ENCODE results near the gene BUD23.
"Not testable (repeated sequence)": the region's sequence is repeated elsewhere in the genome, so short reads cannot be mapped to it uniquely, and the experiment has no call there.

BUD23 gene

GRCh38 chr7:73683056-73683787 is at the start of gene BUD23, which contains the start of gene DNAJC30:
Gene BUD23, plus strand, starts transcription at chr7:73683597. Its CDS starts 29 bp downstream, at chr7:73683626.
Gene DNAJC30, minus strand, starts transcription at chr7:73683453. Its CDS starts 30 bp downstream, at chr7:73683423.
- DNase-seq = peak; percentile 89

GRCh38 chr7:73633844-73634243 is 49.6 kb upstream of the BUD23 start:
- no peak for DNase-seq

- no peak for DNase-seq
Measured at GRCh38 chr7:73635428-73636200, 47.8 kb upstream of the BUD23 start.

GRCh38 chr7:73638911-73639310 is 44.5 kb upstream of the BUD23 start:
- no peak for DNase-seq

- DNase-seq = no peak
Measured at GRCh38 chr7:73642834-73643233, 40.6 kb upstream of the BUD23 start.

GRCh38 chr7:73644688-73645286 is 38.6 kb upstream of the BUD23 start:
- DNase-seq = no peak

- no peak for DNase-seq
Measured at GRCh38 chr7:73645643-73646174, 37.7 kb upstream of the BUD23 start.

GRCh38 chr7:73646785-73647724 is 36.3 kb upstream of the BUD23 start:
- DNase-seq = no peak

- DNase-seq = no peak
Measured at GRCh38 chr7:73647725-73648592, 35.4 kb upstream of the BUD23 start.

GRCh38 chr7:73648593-73649332 is 34.6 kb upstream of the BUD23 start:
- DNase-seq = no peak

GRCh38 chr7:73649576-73649975 is 33.8 kb upstream of the BUD23 start:
- no peak for DNase-seq

GRCh38 chr7:73650524-73650923 is 32.9 kb upstream of the BUD23 start:
- no peak for DNase-seq

- DNase-seq = no peak
Measured at GRCh38 chr7:73652541-73652949, 30.9 kb upstream of the BUD23 start.

- DNase-seq = not testable (repeated sequence)
Measured at GRCh38 chr7:73655309-73655708, 28.1 kb upstream of the BUD23 start.

GRCh38 chr7:73659983-73660382 is 23.4 kb upstream of the BUD23 start:
- DNase-seq = no peak

- not testable (repeated sequence) for DNase-seq
Measured at GRCh38 chr7:73660594-73660993, 22.8 kb upstream of the BUD23 start.

GRCh38 chr7:73663033-73663432 is 20.4 kb upstream of the BUD23 start:
- no peak for DNase-seq

GRCh38 chr7:73667344-73668102 is 15.9 kb upstream of the BUD23 start, which contains the start of gene VPS37D:
Gene VPS37D, plus strand, starts transcription at chr7:73667831. Its CDS starts 128 bp downstream, at chr7:73667959.
- peak; percentile 52 for DNase-seq

- no peak for DNase-seq
Measured at GRCh38 chr7:73668103-73668885, 15.1 kb upstream of the BUD23 start.
